PC-3 (cell line): ENCODE results near the gene IL36G.

Experiments used
- CTCF ChIP-seq: fragments of 300-600 bp; sonication (generic); conservative IDR thresholded peaks from 2 replicates; pipeline ENCODE4 v1.5.1; 2017; ENCODE audit warnings: antibody characterized with exemption, low read depth, mild to moderate bottlenecking, low read length
- EZH2 ChIP-seq: fragments of 300-600 bp; sonication (generic); IDR thresholded peaks from one replicate; pipeline ENCODE4 v1.6.1; 2017; ENCODE audit warnings: antibody characterized with exemption, mild to moderate bottlenecking, low read length; ENCODE audit not compliant: unreplicated experiment

- TF ChIP-seq EZH2: no peak
- TF ChIP-seq CTCF: no peak
These were observed 38.9 kb upstream of the IL36G start for GRCh38 chr2:112938904-112939303.
